ENCODE results near the gene RANBP9.

Gene RANBP9

GRCh38 chr6:13593720-13594119 is 117.9 kb downstream of the RANBP9 start:
- peak; percentile 49 for DNase-seq (ENCODE audit: low read depth)

GRCh38 chr6:13593103-13593502 is 118.5 kb downstream of the RANBP9 start:
- DNase-seq (ENCODE audit: low read depth), result no peak

GRCh38 chr6:13591205-13591921 is 120.3 kb downstream of the RANBP9 start:
- no peak for DNase-seq (ENCODE audit: low read depth)

- no peak for DNase-seq (ENCODE audit: low read depth)
Measured at GRCh38 chr6:13590574-13591153, 121.0 kb downstream of the RANBP9 start.

GRCh38 chr6:13589801-13590200 is 121.8 kb downstream of the RANBP9 start:
- no peak for DNase-seq (ENCODE audit: low read depth)

GRCh38 chr6:13586603-13587542 is 124.8 kb downstream of the RANBP9 start:
- peak; percentile 66 for DNase-seq (ENCODE audit: low read depth)

GRCh38 chr6:13581700-13582229 is 129.9 kb downstream of the RANBP9 start:
- DNase-seq (ENCODE audit: low read depth), result no peak

GRCh38 chr6:13579911-13580310 is 131.7 kb downstream of the RANBP9 start:
- DNase-seq (ENCODE audit: low read depth), result no peak

- no peak for DNase-seq (ENCODE audit: low read depth)
Measured at GRCh38 chr6:13577926-13578325, 133.7 kb downstream of the RANBP9 start.

- DNase-seq (ENCODE audit: low read depth), result no peak
Measured at GRCh38 chr6:13576017-13576416, 135.6 kb downstream of the RANBP9 start.

GRCh38 chr6:13575377-13575775 is 136.3 kb downstream of the RANBP9 start:
- DNase-seq (ENCODE audit: low read depth), result no peak

- peak; percentile 86 for DNase-seq (ENCODE audit: low read depth)
Measured at GRCh38 chr6:13574571-13575376, 136.9 kb downstream of the RANBP9 start, which contains the start of gene SIRT5. TSS of gene SIRT5 (plus strand) at chr6:13574601. CDS start at chr6:13584111, 9,510 bp downstream.

- peak; percentile 94 for DNase-seq (ENCODE audit: low read depth)
Measured at GRCh38 chr6:13574149-13574570, 137.5 kb downstream of the RANBP9 start.

- DNase-seq (ENCODE audit: low read depth), result peak; percentile 64
Measured at GRCh38 chr6:13573669-13574110, 137.9 kb downstream of the RANBP9 start.

- DNase-seq (ENCODE audit: low read depth), result no peak
Measured at GRCh38 chr6:13572951-13573654, 138.5 kb downstream of the RANBP9 start.

- no peak for DNase-seq (ENCODE audit: low read depth)
Measured at GRCh38 chr6:13572240-13572639, 139.4 kb downstream of the RANBP9 start.

All from EH (cell line).